Peyer's patch (tissue), 4 donors: Measurements from ENCODE around the gene SRBD1.

ENCODE experiments used
- CTCF ChIP-seq, 6 experiments: fragments of 450-650 bp in 4 of 6; fragments of 200-600 bp in 2 of 6; sonication (generic) in 1 of 6; IDR thresholded peaks; one replicate each; pipeline ENCODE4 v1.5.1; 2017 to 2019; ENCODE audit warnings: antibody characterized with exemption in 6 of 6, mild to moderate bottlenecking in 3 of 6, moderate library complexity in 1 of 6
- POLR2A ChIP-seq, 2 donors: fragments of 450-650 bp; IDR thresholded peaks; one replicate each; pipeline ENCODE4 v1.5.1; 2017; ENCODE audit warnings: antibody characterized with exemption in 2 of 2, mild to moderate bottlenecking in 2 of 2, moderate library complexity in 2 of 2

- no peak for TF ChIP-seq CTCF (IDR thresholded peaks at IDR 0.05)
- TF ChIP-seq POLR2A (IDR thresholded peaks at IDR 0.05) = no peak
Observed at GRCh38 chr2:45390861-45391260, 220.2 kb downstream of the SRBD1 start.
